Activated CD4-positive, alpha-beta T cell treated with anti-CD3 and anti-CD28 coated beads, Interleukin-2, amount 10 ng/mL, durations not matched to agents 24 days and 14 days (primary cell): ENCODE results near the gene U2AF2. TPM values are rescaled to one million over a fixed set of nuclear protein-coding genes. Genes with fewer than 3 reads are reported as not detected.

Experiments
- DNase-seq: peaks from one replicate; pipeline ENCODE4 v3.0.0; 2022
- H3K27ac Mint-ChIP-seq: one replicate; pipeline ENCODE4 v1.8.0; 2022; ENCODE audit warnings: mild to moderate bottlenecking, mixed read lengths
- H3K27me3 Mint-ChIP-seq: one replicate; pipeline ENCODE4 v1.8.0; 2022; ENCODE audit warnings: mixed read lengths
- H3K36me3 Mint-ChIP-seq: one replicate; pipeline ENCODE4 v1.8.0; 2022; ENCODE audit warnings: low read depth, mild to moderate bottlenecking, mixed read lengths
- H3K4me1 Mint-ChIP-seq: one replicate; pipeline ENCODE4 v1.8.0; 2021; ENCODE audit warnings: mixed read lengths
- H3K4me3 Mint-ChIP-seq: one replicate; pipeline ENCODE4 v1.8.0; 2022; ENCODE audit warnings: mild to moderate bottlenecking, moderate library complexity, mixed read lengths
- H3K9me3 Mint-ChIP-seq: one replicate; pipeline ENCODE4 v1.8.0; 2021; ENCODE audit warnings: mixed read lengths
- intact Hi-C: fragments of 100-400 bp; cut with micrococcal nuclease; formaldehyde crosslinking; loops from one replicate; pipeline ENCODE4 v1.15.1; 2023
- total RNA-seq: library from RNA; stranded (reverse); gene quantifications from 2 replicates; pipeline ENCODE4 v1.2.3, GENCODE V29; 2022

The U2AF2 gene
- total RNA-seq, 1 donor from 2014 or later, result 394 TPM

GRCh38 chr19:55625004-55625326 is 29.9 kb upstream of the U2AF2 start:
- Mint-ChIP-seq H3K27me3 (peaks cover 13% of the 10 kb centered on the region), H3K4me3 (peak overlapping the region; percentile 96), H3K9me3 (no peaks in the 10 kb centered on the region), H3K36me3 (peaks cover 1% of the 10 kb centered on the region), H3K4me1 (peaks cover 43% of the 10 kb centered on the region), H3K27ac (peak overlapping the region; percentile 99)
- intact Hi-C loops, result loop anchor here (10.0 kb wide), 1 partner anchor 1160 kb away; the partner anchor contains the start of gene LENG9
- DNase-seq, result no peak

GRCh38 chr19:55626350-55626749 is 28.5 kb upstream of the U2AF2 start:
- Mint-ChIP-seq H3K9me3 (no peaks in the 10 kb centered on the region), H3K4me1 (peaks cover 34% of the 10 kb centered on the region), H3K4me3 (peak overlapping the region; percentile 75), H3K27me3 (peaks cover 14% of the 10 kb centered on the region), H3K36me3 (peaks cover 1% of the 10 kb centered on the region), H3K27ac (peak overlapping the region; percentile 84)
- intact Hi-C loops, result loop anchor here (10.0 kb wide), 1 partner anchor 1162 kb away; the partner anchor contains the start of gene LENG9
- peak; percentile 92 for DNase-seq

GRCh38 chr19:55632463-55632834 is 22.4 kb upstream of the U2AF2 start:
- Mint-ChIP-seq H3K27ac (peak overlapping the region; percentile 3), H3K9me3 (no peaks in the 10 kb centered on the region), H3K36me3 (peaks cover 17% of the 10 kb centered on the region), H3K4me3 (no peak overlapping the region), H3K27me3 (peaks cover 13% of the 10 kb centered on the region), H3K4me1 (peaks cover 38% of the 10 kb centered on the region)
- peak; percentile 97 for DNase-seq
- intact Hi-C loops, result loop anchor here (1.0 kb wide), 2 partner anchors 8 to 21 kb away; partner anchors contain the start of gene ZNF784

GRCh38 chr19:55633861-55634260 is 21.0 kb upstream of the U2AF2 start:
- DNase-seq, result no peak
- Mint-ChIP-seq H3K36me3 (peaks cover 26% of the 10 kb centered on the region), H3K4me1 (peaks cover 44% of the 10 kb centered on the region), H3K27me3 (peaks cover 6% of the 10 kb centered on the region), H3K4me3 (no peak overlapping the region), H3K27ac (no peak overlapping the region), H3K9me3 (peaks cover under 1% of the 10 kb centered on the region)
- intact Hi-C loops, result loop anchor here (2.0 kb wide), 1 partner anchor 41 kb away; the partner anchor contains the start of gene EPN1

GRCh38 chr19:55635334-55635717 is 19.5 kb upstream of the U2AF2 start:
- peak overlapping the region; percentile 100 for H3K4me3 Mint-ChIP-seq
- peak; percentile 65 for DNase-seq

GRCh38 chr19:55635856-55636440 is 18.9 kb upstream of the U2AF2 start:
- H3K27me3 Mint-ChIP-seq, result peaks cover 3% of the 10 kb centered on the region
- H3K36me3 Mint-ChIP-seq, result peaks cover 35% of the 10 kb centered on the region
- peaks cover 52% of the 10 kb centered on the region for H3K4me1 Mint-ChIP-seq
- H3K4me3 Mint-ChIP-seq, result peak overlapping the region; percentile 100
- intact Hi-C loops, result loop anchor here (1.0 to 2.0 kb wide), 2 partner anchors 7 to 39 kb away; partner anchors contain the start of genes EPN1 and ZNF581
- DNase-seq, result no peak
- peaks cover 3% of the 10 kb centered on the region for H3K9me3 Mint-ChIP-seq
- peak overlapping the region; percentile 100 for H3K27ac Mint-ChIP-seq

More at GRCh38 chr19:55635334-55635717, 19.5 kb upstream of the U2AF2 start:
- Mint-ChIP-seq H3K4me1 (peaks cover 49% of the 10 kb centered on the region), H3K9me3 (peaks cover 3% of the 10 kb centered on the region), H3K27ac (peak overlapping the region; percentile 100), H3K27me3 (peaks cover 3% of the 10 kb centered on the region), H3K36me3 (peaks cover 33% of the 10 kb centered on the region)
- intact Hi-C loops, result loop anchor here (1.0 to 2.0 kb wide), 2 partner anchors 8 to 39 kb away; partner anchors contain the start of genes EPN1 and ZNF581

- Mint-ChIP-seq H3K4me3 (peak overlapping the region; percentile 100), H3K9me3 (peaks cover 3% of the 10 kb centered on the region), H3K36me3 (peaks cover 37% of the 10 kb centered on the region), H3K27ac (peak overlapping the region; percentile 100), H3K27me3 (no peaks in the 10 kb centered on the region), H3K4me1 (peaks cover 48% of the 10 kb centered on the region)
- DNase-seq, result no peak
- intact Hi-C loops, result no loop called here
Measured at GRCh38 chr19:55636723-55637122, 18.1 kb upstream of the U2AF2 start.

GRCh38 chr19:55637534-55637933 is 17.3 kb upstream of the U2AF2 start:
- intact Hi-C loops, result no loop called here
- peaks cover 3% of the 10 kb centered on the region for H3K9me3 Mint-ChIP-seq
- H3K27me3 Mint-ChIP-seq, result no peaks in the 10 kb centered on the region
- H3K27ac Mint-ChIP-seq, result peak overlapping the region; percentile 2
- H3K4me1 Mint-ChIP-seq, result peaks cover 43% of the 10 kb centered on the region
- peaks cover 40% of the 10 kb centered on the region for H3K36me3 Mint-ChIP-seq
- no peak for DNase-seq
- peak overlapping the region; percentile 36 for H3K4me3 Mint-ChIP-seq

GRCh38 chr19:55638864-55639359 is 15.9 kb upstream of the U2AF2 start:
- H3K27ac Mint-ChIP-seq, result peak overlapping the region; percentile 93
- H3K4me3 Mint-ChIP-seq, result peak overlapping the region; percentile 61
- H3K36me3 Mint-ChIP-seq, result peaks cover 48% of the 10 kb centered on the region
- peak; percentile 87 for DNase-seq
- peaks cover 3% of the 10 kb centered on the region for H3K9me3 Mint-ChIP-seq
- intact Hi-C loops, result no loop called here
- no peaks in the 10 kb centered on the region for H3K27me3 Mint-ChIP-seq
- peaks cover 50% of the 10 kb centered on the region for H3K4me1 Mint-ChIP-seq

GRCh38 chr19:55640043-55640576 is 14.7 kb upstream of the U2AF2 start:
- H3K4me3 Mint-ChIP-seq, result peak overlapping the region; percentile 90
- H3K27me3 Mint-ChIP-seq, result no peaks in the 10 kb centered on the region
- H3K9me3 Mint-ChIP-seq, result peaks cover 3% of the 10 kb centered on the region
- peak overlapping the region; percentile 93 for H3K27ac Mint-ChIP-seq
- H3K36me3 Mint-ChIP-seq, result peaks cover 50% of the 10 kb centered on the region
- DNase-seq, result peak; percentile 90
- H3K4me1 Mint-ChIP-seq, result peaks cover 48% of the 10 kb centered on the region
- intact Hi-C loops, result loop anchor here (5.0 kb wide), 1 partner anchor 523 kb away; the partner anchor contains the start of gene PPP1R12C

- peaks cover 43% of the 10 kb centered on the region for H3K4me1 Mint-ChIP-seq
- H3K9me3 Mint-ChIP-seq, result peaks cover 3% of the 10 kb centered on the region
- intact Hi-C loops, result loop anchor here (5.0 kb wide), 1 partner anchor 524 kb away; the partner anchor contains the start of gene PPP1R12C
- H3K27me3 Mint-ChIP-seq, result no peaks in the 10 kb centered on the region
- peak; percentile 90 for DNase-seq
- H3K4me3 Mint-ChIP-seq, result peak within 1 kb of the TSS; percentile 90
- peak within 1 kb of the TSS; percentile 93 for H3K27ac Mint-ChIP-seq
- peaks cover 51% of the 10 kb centered on the region for H3K36me3 Mint-ChIP-seq
Measured at GRCh38 chr19:55640577-55641425, 14.0 kb upstream of the U2AF2 start, which contains the start of gene ZNF580. TSS of gene ZNF580 (plus strand) at chr19:55641002. CDS start at chr19:55642509, 1,507 bp downstream.

GRCh38 chr19:55641426-55642152 is 13.2 kb upstream of the U2AF2 start:
- Mint-ChIP-seq H3K27ac (peak overlapping the region; percentile 92), H3K9me3 (peaks cover 3% of the 10 kb centered on the region), H3K36me3 (peaks cover 50% of the 10 kb centered on the region), H3K4me3 (peak overlapping the region; percentile 90), H3K27me3 (no peaks in the 10 kb centered on the region), H3K4me1 (peaks cover 35% of the 10 kb centered on the region)
- intact Hi-C loops, result loop anchor here (5.0 kb wide), 1 partner anchor 524 kb away; the partner anchor contains the start of gene PPP1R12C
- peak; percentile 73 for DNase-seq
